GM12864 (cell line): Measurements from ENCODE around the gene SHB.

Source experiments
- DNase-seq: peaks from one replicate; pipeline ENCODE4 v3.0.0-alpha.2; 2011; ENCODE audit warnings: low read depth
- H3K4me3 ChIP-seq: 2 replicates; pipeline ENCODE4 v1.5.1; 2011; ENCODE audit warnings: mild to moderate bottlenecking, low read depth, low read length, control low read depth
- CTCF ChIP-seq: IDR thresholded peaks from 2 replicates; pipeline ENCODE4 v1.5.1; 2011; ENCODE audit warnings: low read depth, mild to moderate bottlenecking, moderate library complexity, low read length, control low read depth, inconsistent platforms; ENCODE audit errors: missing control alignments

Gene SHB

GRCh38 chr9:37876376-37876775 lies 192.7 kb downstream of the SHB start:
- no peak for TF ChIP-seq CTCF
- DNase-seq, result no peak

GRCh38 chr9:37873955-37874354 lies 195.1 kb downstream of the SHB start:
- H3K4me3 ChIP-seq, result no peak overlapping the region
- TF ChIP-seq CTCF, result no peak
- DNase-seq, result no peak

More at GRCh38 chr9:37876376-37876775, 192.7 kb downstream of the SHB start:
- H3K4me3 ChIP-seq, result no peak overlapping the region

- DNase-seq, result no peak
- H3K4me3 ChIP-seq, result no peak overlapping the region
- no peak for TF ChIP-seq CTCF
Measured at GRCh38 chr9:37870799-37871176, 198.2 kb downstream of the SHB start.

- no peak for DNase-seq
- TF ChIP-seq CTCF, result no peak
- H3K4me3 ChIP-seq, result no peak overlapping the region
Measured at GRCh38 chr9:37870081-37870798, 198.8 kb downstream of the SHB start.
